A673 (cell line): ENCODE measurements around the gene LRRC30.

Experiments used
- CTCF ChIP-seq: fragments of 300-800, 200-600 bp; sonication (generic); conservative IDR thresholded peaks from 2 replicates; pipeline ENCODE4 v1.5.1; 2017; ENCODE audit warnings: low read depth, mild to moderate bottlenecking, antibody characterized with exemption, low read length, moderate library complexity, mixed read lengths
- EZH2 ChIP-seq: fragments of 200-600 bp; sonication (generic); IDR thresholded peaks from 2 replicates; pipeline ENCODE4 v1.6.1; 2017; ENCODE audit warnings: borderline replicate concordance, low read depth, mild to moderate bottlenecking, mixed read lengths, antibody characterized with exemption, low read length; ENCODE audit not compliant: poor library complexity, severe bottlenecking

GRCh38 chr18:7190547-7191156 is 40.2 kb upstream of the LRRC30 start:
- no peak for TF ChIP-seq EZH2
- no peak for TF ChIP-seq CTCF
